ENCODE results near the gene RUFY3. TPM values are rescaled to one million over a fixed set of nuclear protein-coding genes. Genes with fewer than 3 reads are reported as not detected.
"Not testable (repeated sequence)": the region's sequence is repeated elsewhere in the genome, so short reads cannot be mapped to it uniquely, and the experiment has no call there.

RUFY3 gene
- total and polyA plus RNA-seq, 9 of the 15 experiments (the other 6 are each of a cell fraction or from before 2014, with no cell fraction given), result 4.2 to 31.1 (median 21.5) TPM

DNA sequence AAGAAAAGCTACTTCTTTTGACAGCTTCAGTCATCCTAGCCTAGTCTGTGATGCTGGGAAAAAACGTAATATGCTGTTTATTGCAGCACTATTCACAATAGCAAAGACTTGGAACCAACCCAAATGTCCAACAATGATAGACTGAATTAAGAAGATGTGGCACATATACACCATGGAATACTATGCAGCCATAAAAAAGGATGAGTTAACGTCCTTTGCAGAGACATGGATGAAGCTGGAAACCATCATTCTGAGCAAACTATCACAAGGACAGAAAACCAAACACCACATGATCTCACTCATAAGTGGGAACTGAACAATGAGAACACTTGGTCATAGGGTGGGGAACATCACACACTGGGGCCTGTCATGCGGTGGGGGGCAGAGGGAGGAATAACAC is 39.6 kb upstream of the RUFY3 start:
- H3K9me3 ChIP-seq (replicated peaks; ENCODE audit: control insufficient read depth, insufficient read depth, low read depth, low read length); H3K9me1 ChIP-seq (ENCODE audit: control insufficient read depth, insufficient read depth, low read length); H3K27ac ChIP-seq (ENCODE audit: extremely low read depth, low read depth, low read length); H3K9ac ChIP-seq (ENCODE audit: insufficient read depth in 1 of 2, low read depth in 2 of 2, low read length in 2 of 2); ATAC-seq; FAIRE-seq; POLR2A ChIA-PET; H3K79me2 ChIP-seq (ENCODE audit: control insufficient read depth, insufficient read depth, low read length); H3K4me1 ChIP-seq (replicated peaks in 1 of 2; ENCODE audit: control insufficient read depth in 2 of 2, insufficient read depth in 2 of 2, low read length in 2 of 2); DNase-seq (ENCODE audit: extremely low read depth in 1 of 4, low spot score in 3 of 4); BruUV-seq (replicated peaks); H3K4me3 ChIP-seq; CTCF ChIA-PET (ENCODE audit: low intra/inter-chr PET ratio); H4K20me1 ChIP-seq (replicated peaks; ENCODE audit: control insufficient read depth, insufficient read depth, low read length); intact Hi-C loops (cut with micrococcal nuclease); H3K4me2 ChIP-seq (ENCODE audit: insufficient read depth, low read length); H3K36me3 ChIP-seq (ENCODE audit: control insufficient read depth, insufficient read depth, low read length); in situ Hi-C loops (cut with MboI); H3K27me3 ChIP-seq (ENCODE audit: control insufficient read depth in 2 of 2, insufficient read depth in 2 of 2, low read length in 2 of 2); H2AFZ ChIP-seq (ENCODE audit: low read depth, low read length): not testable (repeated sequence)
- WGBS (ENCODE audit: insufficient coverage, low coverage, missing lambda C conversion rate), result 48% methylated on average over 3 of the region's 3 CpGs
- peak; percentile 20 for TF ChIP-seq RBM25 (IDR thresholded peaks at IDR 0.05; ENCODE audit: low read depth, low read length, severe bottlenecking)
- peak; percentile 14 to 58; a peak in 2 of 4 replicates for TF ChIP-seq KDM1A (IDR thresholded peaks at IDR 0.05)
- peak; percentile 70 for TF ChIP-seq BCOR (IDR thresholded peaks at IDR 0.05)
- peak; percentile 96 for TF ChIP-seq ZNF146 (CRISPR knock-in tag; IDR thresholded peaks at IDR 0.05; ENCODE audit: unreplicated experiment)

DNA sequence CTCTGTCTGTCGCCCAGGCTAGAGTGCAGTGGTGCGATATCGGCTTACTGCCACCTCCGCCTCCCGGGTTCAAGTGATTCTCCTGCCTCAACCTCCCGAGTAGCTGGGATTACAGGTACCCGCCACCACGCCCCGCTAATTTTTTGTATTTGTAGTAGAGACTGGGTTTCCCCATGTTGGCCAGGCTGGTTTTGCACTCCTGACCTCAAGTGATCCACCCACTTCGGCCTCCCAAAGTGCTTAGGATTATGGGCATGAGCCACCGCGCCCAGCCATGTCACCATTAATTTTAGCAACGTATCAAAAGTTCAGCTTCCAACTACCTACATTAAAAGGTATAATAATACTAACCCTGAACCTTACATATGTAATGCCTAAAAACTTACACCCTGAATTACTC is 34.4 kb upstream of the RUFY3 start:
- no peak for FAIRE-seq
- DNase-seq (ENCODE audit: extremely low read depth in 1 of 4, low spot score in 3 of 4), result peak in 1 of 4 experiments; percentile 15
- Histone ChIP-seq H3K4me2 (ENCODE audit: insufficient read depth, low read length) (peak overlapping the region; percentile 100), H3K27me3 (ENCODE audit: control insufficient read depth in 2 of 2, insufficient read depth in 2 of 2, low read length in 2 of 2) (no peaks in the 10 kb centered on the region), H2AFZ (ENCODE audit: low read depth, low read length) (peak overlapping the region; percentile 96), H3K9me1 (ENCODE audit: control insufficient read depth, insufficient read depth, low read length) (no peaks in the 10 kb centered on the region), H3K79me2 (ENCODE audit: control insufficient read depth, insufficient read depth, low read length) (peaks cover 40% of the 10 kb centered on the region), H4K20me1 (replicated peaks; ENCODE audit: control insufficient read depth, insufficient read depth, low read length) (peaks cover 14% of the 10 kb centered on the region; the same call in 1 of the 2 replicates), H3K4me1 (replicated peaks in 1 of 2; ENCODE audit: control insufficient read depth in 2 of 2, insufficient read depth in 2 of 2, low read length in 2 of 2) (peaks cover 7 to 12% of the 10 kb centered on the region in 2 experiments), H3K9me3 (replicated peaks; ENCODE audit: control insufficient read depth, insufficient read depth, low read depth, low read length) (no peaks in the 10 kb centered on the region), H3K4me3 (peak overlapping the region; percentile 76), H3K27ac (ENCODE audit: extremely low read depth, low read depth, low read length) (peak overlapping the region; percentile 82), H3K9ac (ENCODE audit: insufficient read depth in 1 of 2, low read depth in 2 of 2, low read length in 2 of 2) (peak overlapping the region; percentile 90 to 96), H3K36me3 (ENCODE audit: control insufficient read depth, insufficient read depth, low read length) (peaks cover 22% of the 10 kb centered on the region)
- in situ Hi-C loops (cut with MboI) (no loop called here), intact Hi-C loops (cut with micrococcal nuclease) (loop anchor here (5.0 kb wide), 1 partner anchor 35 kb away; no protein-coding TSS in a partner anchor)
- CTCF ChIA-PET (ENCODE audit: low intra/inter-chr PET ratio), result interaction anchor here (0.7 kb wide), 1 partner anchor 239 kb away, joined by 5 read pairs; no protein-coding TSS in a partner anchor
- TF ChIP-seq, protein P1, sequence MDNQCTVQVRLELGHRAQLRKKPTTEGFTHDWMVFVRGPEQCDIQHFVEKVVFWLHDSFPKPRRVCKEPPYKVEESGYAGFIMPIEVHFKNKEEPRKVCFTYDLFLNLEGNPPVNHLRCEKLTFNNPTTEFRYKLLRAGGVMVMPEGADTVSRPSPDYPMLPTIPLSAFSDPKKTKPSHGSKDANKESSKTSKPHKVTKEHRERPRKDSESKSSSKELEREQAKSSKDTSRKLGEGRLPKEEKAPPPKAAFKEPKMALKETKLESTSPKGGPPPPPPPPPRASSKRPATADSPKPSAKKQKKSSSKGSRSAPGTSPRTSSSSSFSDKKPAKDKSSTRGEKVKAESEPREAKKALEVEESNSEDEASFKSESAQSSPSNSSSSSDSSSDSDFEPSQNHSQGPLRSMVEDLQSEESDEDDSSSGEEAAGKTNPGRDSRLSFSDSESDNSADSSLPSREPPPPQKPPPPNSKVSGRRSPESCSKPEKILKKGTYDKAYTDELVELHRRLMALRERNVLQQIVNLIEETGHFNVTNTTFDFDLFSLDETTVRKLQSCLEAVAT (IDR thresholded peaks at IDR 0.05), result 0 out of 4 replicates have a peak, but pooled peaks of 1 of the 2 experiments have one; percentile 54
- TF ChIP-seq, protein P2, sequence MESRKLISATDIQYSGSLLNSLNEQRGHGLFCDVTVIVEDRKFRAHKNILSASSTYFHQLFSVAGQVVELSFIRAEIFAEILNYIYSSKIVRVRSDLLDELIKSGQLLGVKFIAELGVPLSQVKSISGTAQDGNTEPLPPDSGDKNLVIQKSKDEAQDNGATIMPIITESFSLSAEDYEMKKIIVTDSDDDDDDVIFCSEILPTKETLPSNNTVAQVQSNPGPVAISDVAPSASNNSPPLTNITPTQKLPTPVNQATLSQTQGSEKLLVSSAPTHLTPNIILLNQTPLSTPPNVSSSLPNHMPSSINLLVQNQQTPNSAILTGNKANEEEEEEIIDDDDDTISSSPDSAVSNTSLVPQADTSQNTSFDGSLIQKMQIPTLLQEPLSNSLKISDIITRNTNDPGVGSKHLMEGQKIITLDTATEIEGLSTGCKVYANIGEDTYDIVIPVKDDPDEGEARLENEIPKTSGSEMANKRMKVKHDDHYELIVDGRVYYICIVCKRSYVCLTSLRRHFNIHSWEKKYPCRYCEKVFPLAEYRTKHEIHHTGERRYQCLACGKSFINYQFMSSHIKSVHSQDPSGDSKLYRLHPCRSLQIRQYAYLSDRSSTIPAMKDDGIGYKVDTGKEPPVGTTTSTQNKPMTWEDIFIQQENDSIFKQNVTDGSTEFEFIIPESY (CRISPR knock-in tag; IDR thresholded peaks at IDR 0.05), result peak; percentile 96
- no peak for TF ChIP-seq RBM15 (IDR thresholded peaks at IDR 0.05; ENCODE audit: insufficient read depth, low read length)
- TF ChIP-seq ZNF766 (CRISPR knock-in tag; conservative IDR thresholded peaks at IDR 0.05), result 0 out of 2 replicates have a peak, but pooled peaks have one; percentile 2
- TF ChIP-seq, protein P3, sequence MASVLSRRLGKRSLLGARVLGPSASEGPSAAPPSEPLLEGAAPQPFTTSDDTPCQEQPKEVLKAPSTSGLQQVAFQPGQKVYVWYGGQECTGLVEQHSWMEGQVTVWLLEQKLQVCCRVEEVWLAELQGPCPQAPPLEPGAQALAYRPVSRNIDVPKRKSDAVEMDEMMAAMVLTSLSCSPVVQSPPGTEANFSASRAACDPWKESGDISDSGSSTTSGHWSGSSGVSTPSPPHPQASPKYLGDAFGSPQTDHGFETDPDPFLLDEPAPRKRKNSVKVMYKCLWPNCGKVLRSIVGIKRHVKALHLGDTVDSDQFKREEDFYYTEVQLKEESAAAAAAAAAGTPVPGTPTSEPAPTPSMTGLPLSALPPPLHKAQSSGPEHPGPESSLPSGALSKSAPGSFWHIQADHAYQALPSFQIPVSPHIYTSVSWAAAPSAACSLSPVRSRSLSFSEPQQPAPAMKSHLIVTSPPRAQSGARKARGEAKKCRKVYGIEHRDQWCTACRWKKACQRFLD (CRISPR knock-in tag; IDR thresholded peaks at IDR 0.05), result 0 out of 2 replicates have a peak, but pooled peaks have one; percentile 53
- no peak for ATAC-seq
- WGBS (ENCODE audit: insufficient coverage, low coverage, missing lambda C conversion rate), result 74% methylated on average over 12 of the region's 13 CpGs
- POLR2A ChIA-PET, result interaction anchor here (0.7 to 1.4 kb wide), 2 partner anchors 10 to 14 kb away, joined by 3 to 4 read pairs; no protein-coding TSS in a partner anchor
- BruUV-seq (replicated peaks), result no TSS peak

Measured in K562 (cell line).